ENCODE data around the gene ERP27. TPM values are rescaled to one million over a fixed set of nuclear protein-coding genes. Genes with fewer than 3 reads are reported as not detected.

Gene ERP27
- total and polyA plus RNA-seq, 2 donors (not counting 1 experiment from before 2014, with no cell fraction given) = 0.10 to 0.17 TPM

DNA sequence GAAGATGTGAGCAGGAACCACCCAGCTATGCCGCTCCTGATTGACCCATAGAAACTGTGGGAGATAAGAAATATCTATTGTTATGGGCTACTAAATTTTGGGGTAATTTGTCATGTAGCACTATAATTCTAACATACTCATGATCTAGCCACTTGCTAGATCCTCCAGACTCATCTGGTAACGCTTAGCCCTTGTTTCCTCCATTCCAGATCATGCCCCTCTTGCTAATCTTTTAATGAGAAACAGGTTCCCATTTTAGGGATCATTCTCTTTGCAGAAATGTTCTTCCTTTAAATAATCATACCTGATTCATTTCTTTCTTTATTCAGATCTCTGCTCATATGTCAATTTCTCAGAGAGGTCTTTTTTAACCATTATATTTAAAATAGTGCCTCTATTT, 26.9 kb upstream of the ERP27 start:
- Histone ChIP-seq H3K9ac (ENCODE audit: insufficient read depth, low read length) (no peak overlapping the region), H4K20me1 (ENCODE audit: control insufficient read depth, extremely low read depth, insufficient read depth, low read length) (no peaks in the 10 kb centered on the region), H3K4me2 (ENCODE audit: extremely low read depth, insufficient read depth, low read length) (no peak overlapping the region), H2AFZ (ENCODE audit: low read length) (no peak overlapping the region), H3K4me3 (replicated peaks in 1 of 4; ENCODE audit: control extremely low read depth in 1 of 4, insufficient read depth in 1 of 4, low read depth in 3 of 4, low read length in 4 of 4) (no peak overlapping the region), H3K27ac (ENCODE audit: insufficient read depth, low read length) (no peak overlapping the region), H3K27me3 (ENCODE audit: control insufficient read depth, insufficient read depth, low read length) (no peaks in the 10 kb centered on the region), H3K4me1 (ENCODE audit: control insufficient read depth, extremely low read depth, insufficient read depth, low read length) (peaks cover 2% of the 10 kb centered on the region), H3K9me3 (ENCODE audit: control insufficient read depth, insufficient read depth, low read depth, low read length) (no peaks in the 10 kb centered on the region), H3K36me3 (ENCODE audit: control insufficient read depth, insufficient read depth, low read length) (no peaks in the 10 kb centered on the region), H3K79me2 (ENCODE audit: control insufficient read depth, insufficient read depth, low read length) (no peaks in the 10 kb centered on the region)
- DNase-seq (ENCODE audit: low read depth in 2 of 2) = no peak
- TF ChIP-seq EZH2 (IDR thresholded peaks at IDR 0.05; ENCODE audit: low read length, missing control alignments) = no peak
- TF ChIP-seq, protein P1, sequence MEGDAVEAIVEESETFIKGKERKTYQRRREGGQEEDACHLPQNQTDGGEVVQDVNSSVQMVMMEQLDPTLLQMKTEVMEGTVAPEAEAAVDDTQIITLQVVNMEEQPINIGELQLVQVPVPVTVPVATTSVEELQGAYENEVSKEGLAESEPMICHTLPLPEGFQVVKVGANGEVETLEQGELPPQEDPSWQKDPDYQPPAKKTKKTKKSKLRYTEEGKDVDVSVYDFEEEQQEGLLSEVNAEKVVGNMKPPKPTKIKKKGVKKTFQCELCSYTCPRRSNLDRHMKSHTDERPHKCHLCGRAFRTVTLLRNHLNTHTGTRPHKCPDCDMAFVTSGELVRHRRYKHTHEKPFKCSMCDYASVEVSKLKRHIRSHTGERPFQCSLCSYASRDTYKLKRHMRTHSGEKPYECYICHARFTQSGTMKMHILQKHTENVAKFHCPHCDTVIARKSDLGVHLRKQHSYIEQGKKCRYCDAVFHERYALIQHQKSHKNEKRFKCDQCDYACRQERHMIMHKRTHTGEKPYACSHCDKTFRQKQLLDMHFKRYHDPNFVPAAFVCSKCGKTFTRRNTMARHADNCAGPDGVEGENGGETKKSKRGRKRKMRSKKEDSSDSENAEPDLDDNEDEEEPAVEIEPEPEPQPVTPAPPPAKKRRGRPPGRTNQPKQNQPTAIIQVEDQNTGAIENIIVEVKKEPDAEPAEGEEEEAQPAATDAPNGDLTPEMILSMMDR (conservative IDR thresholded peaks at IDR 0.05 in 1 of 2, IDR thresholded peaks at IDR 0.05 in 1 of 2; ENCODE audit: low read depth in 1 of 2, low read length in 2 of 2) = no peak

DNA sequence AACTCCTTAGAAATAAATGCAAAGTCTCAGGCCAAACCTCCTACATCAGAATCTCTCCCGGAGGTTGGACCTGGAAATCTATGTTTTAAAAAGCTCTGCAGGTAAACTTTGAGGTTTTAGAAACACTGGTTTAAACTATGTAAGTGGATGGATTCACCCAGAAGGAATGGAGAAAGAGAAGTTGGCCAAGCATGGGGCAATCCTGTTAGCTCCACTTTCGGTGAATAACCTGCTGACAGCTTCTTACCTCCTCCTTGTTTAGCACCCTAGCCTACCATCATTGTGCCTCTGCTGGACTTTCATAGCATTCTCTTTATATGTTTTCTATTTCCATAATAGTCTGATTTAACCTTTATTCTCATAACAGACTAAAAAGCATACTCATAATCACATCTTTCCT, 26.1 kb upstream of the ERP27 start:
- no peak overlapping the region for H2AFZ ChIP-seq (ENCODE audit: low read length)
- H3K4me2 ChIP-seq (ENCODE audit: extremely low read depth, insufficient read depth, low read length) = no peak overlapping the region
- H3K79me2 ChIP-seq (ENCODE audit: control insufficient read depth, insufficient read depth, low read length) = no peaks in the 10 kb centered on the region
- no peaks in the 10 kb centered on the region for H4K20me1 ChIP-seq (ENCODE audit: control insufficient read depth, extremely low read depth, insufficient read depth, low read length)
- H3K9ac ChIP-seq (ENCODE audit: insufficient read depth, low read length) = no peak overlapping the region
- no peak overlapping the region for H3K27ac ChIP-seq (ENCODE audit: insufficient read depth, low read length)
- H3K36me3 ChIP-seq (ENCODE audit: control insufficient read depth, insufficient read depth, low read length) = no peaks in the 10 kb centered on the region
- H3K9me3 ChIP-seq (ENCODE audit: control insufficient read depth, insufficient read depth, low read depth, low read length) = no peaks in the 10 kb centered on the region
- peaks cover 2% of the 10 kb centered on the region for H3K4me1 ChIP-seq (ENCODE audit: control insufficient read depth, extremely low read depth, insufficient read depth, low read length)
- TF ChIP-seq, protein P1 (conservative IDR thresholded peaks at IDR 0.05 in 1 of 2, IDR thresholded peaks at IDR 0.05 in 1 of 2; ENCODE audit: low read depth in 1 of 2, low read length in 2 of 2) = no peak
- no peak for TF ChIP-seq EZH2 (IDR thresholded peaks at IDR 0.05; ENCODE audit: low read length, missing control alignments)
- H3K27me3 ChIP-seq (ENCODE audit: control insufficient read depth, insufficient read depth, low read length) = no peaks in the 10 kb centered on the region
- H3K4me3 ChIP-seq (replicated peaks in 1 of 4; ENCODE audit: control extremely low read depth in 1 of 4, insufficient read depth in 1 of 4, low read depth in 3 of 4, low read length in 4 of 4) = no peak overlapping the region
- no peak for DNase-seq (ENCODE audit: low read depth in 2 of 2)

DNA sequence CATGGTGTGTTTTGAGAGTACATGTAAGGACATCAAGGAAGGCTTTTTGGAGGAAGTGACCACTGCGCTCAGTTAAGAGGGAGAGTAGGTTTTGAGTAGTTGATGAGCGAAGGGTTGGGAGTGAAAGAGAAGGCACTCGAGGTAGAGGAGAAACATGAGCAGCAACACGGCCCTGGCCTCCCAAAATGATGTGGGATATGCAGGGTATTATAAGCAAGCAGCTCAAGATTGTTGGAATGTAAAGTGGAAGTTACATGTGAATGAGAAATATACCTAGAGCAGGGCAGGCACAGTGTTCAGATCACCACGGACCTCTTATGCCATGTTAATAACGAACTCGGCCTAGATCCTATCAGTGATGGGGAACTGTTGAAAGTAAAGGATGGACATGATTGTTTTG, 25.2 kb upstream of the ERP27 start:
- H3K4me2 ChIP-seq (ENCODE audit: extremely low read depth, insufficient read depth, low read length) = no peak overlapping the region
- TF ChIP-seq, protein P1 (conservative IDR thresholded peaks at IDR 0.05 in 1 of 2, IDR thresholded peaks at IDR 0.05 in 1 of 2; ENCODE audit: low read depth in 1 of 2, low read length in 2 of 2) = no peak
- H3K9me3 ChIP-seq (ENCODE audit: control insufficient read depth, insufficient read depth, low read depth, low read length) = no peaks in the 10 kb centered on the region
- no peaks in the 10 kb centered on the region for H3K36me3 ChIP-seq (ENCODE audit: control insufficient read depth, insufficient read depth, low read length)
- H3K4me3 ChIP-seq (replicated peaks in 1 of 4; ENCODE audit: control extremely low read depth in 1 of 4, insufficient read depth in 1 of 4, low read depth in 3 of 4, low read length in 4 of 4) = no peak overlapping the region
- no peaks in the 10 kb centered on the region for H3K27me3 ChIP-seq (ENCODE audit: control insufficient read depth, insufficient read depth, low read length)
- peaks cover 2% of the 10 kb centered on the region for H3K4me1 ChIP-seq (ENCODE audit: control insufficient read depth, extremely low read depth, insufficient read depth, low read length)
- no peaks in the 10 kb centered on the region for H4K20me1 ChIP-seq (ENCODE audit: control insufficient read depth, extremely low read depth, insufficient read depth, low read length)
- no peak for DNase-seq (ENCODE audit: low read depth in 2 of 2)
- H3K9ac ChIP-seq (ENCODE audit: insufficient read depth, low read length) = no peak overlapping the region
- H2AFZ ChIP-seq (ENCODE audit: low read length) = no peak overlapping the region
- no peaks in the 10 kb centered on the region for H3K79me2 ChIP-seq (ENCODE audit: control insufficient read depth, insufficient read depth, low read length)
- no peak overlapping the region for H3K27ac ChIP-seq (ENCODE audit: insufficient read depth, low read length)

Measured in fibroblast of lung (primary cell).